HepG2 (cell line): ENCODE results near the gene AXIN1. TPM values are rescaled to one million over a fixed set of nuclear protein-coding genes. Genes with fewer than 3 reads are reported as not detected.

ENCODE experiments used
- ATAC-seq: fragments of 200-7000 bp; cut with Tn5 transposase; 3 replicates; pipeline ENCODE4 v1.9.1; 2020; ENCODE audit warnings: mild to moderate bottlenecking, moderate library complexity
- BruUV-seq: library from RNA; stranded (reverse); fragments of 400-500 nt; replicated peaks from 2 replicates; lab custom pipeline; 2021; lab: Mats Ljungman, UMichigan
- CTCF ChIA-PET: fragments of 300-600 bp; formaldehyde crosslinking; extraction: SDS; loops from one replicate; lab custom pipeline; 2021; ENCODE audit warnings: low total read pairs, inconsistent platforms, low intra/inter-chr PET ratio; lab: Yijun Ruan, JAX
- POLR2A ChIA-PET: fragments of 350-600 bp; sonication (Branson Sonifier 250); formaldehyde crosslinking; loops from one replicate; lab custom pipeline; 2020; ENCODE audit warnings: antibody characterized with exemption, inconsistent platforms; lab: Yijun Ruan, JAX
- DNase-seq: peaks from one replicate; pipeline ENCODE4 v3.0.0-alpha.2; 2015; ENCODE audit warnings: low spot score
- FAIRE-seq: peaks from 3 replicates; lab custom pipeline; 2011; peaks lifted over from hg19 to GRCh38; lab: Jason Lieb, UNC
- H2AFZ ChIP-seq: one replicate; pipeline ENCODE4 v1.6.1; 2011; ENCODE audit warnings: low read length, inconsistent platforms
- H3K27ac ChIP-seq: fragments of 300-600 bp; 3 replicates; pipeline ENCODE4 v1.8.0; 2011; ENCODE audit warnings: mixed run types, mild to moderate bottlenecking, mixed read lengths, low read length, inconsistent platforms; ENCODE audit not compliant: insufficient read depth; ENCODE audit errors: extremely low read length
- H3K27me3 ChIP-seq, 2 experiments: fragments of 200-600 bp in 1 of 2; 2 replicates in 1 of 2; 3 replicates in 1 of 2; pipeline versions ENCODE4 v1.6.0 to v1.8.0; 2011; ENCODE audit warnings: low read length in 2 of 2, mild to moderate bottlenecking in 2 of 2, moderate library complexity in 2 of 2, inconsistent platforms in 1 of 2; ENCODE audit not compliant: insufficient read depth in 2 of 2, control insufficient read depth in 1 of 2
- H3K36me3 ChIP-seq, 2 experiments: fragments of 200-600 bp in 1 of 2; replicated peaks in 1 of 2; 2 replicates in 1 of 2; 3 replicates in 1 of 2; pipeline versions ENCODE4 v1.5.1 to v1.8.0; 2011; ENCODE audit warnings: low read length in 2 of 2, inconsistent platforms in 1 of 2; ENCODE audit not compliant: insufficient read depth in 2 of 2, control insufficient read depth in 1 of 2
- H3K4me1 ChIP-seq: 2 replicates; pipeline ENCODE4 v1.5.1; 2012; ENCODE audit warnings: low read length, inconsistent platforms; ENCODE audit not compliant: insufficient read depth
- H3K4me2 ChIP-seq: 2 replicates; pipeline ENCODE4 v1.6.0; 2011; ENCODE audit warnings: low read depth, low read length, inconsistent platforms
- H3K4me3 ChIP-seq, 3 experiments: fragments of 200-600 bp in 1 of 3; sonication (generic), shearing (Covaris generic) in 1 of 3; replicated peaks in 1 of 3; 2 replicates each; pipeline ENCODE4 v1.5.1; 2011 to 2016; ENCODE audit warnings: low read length in 3 of 3, inconsistent platforms in 2 of 3, low read depth in 2 of 3, mild to moderate bottlenecking in 2 of 3, control low read depth in 1 of 3, mixed read lengths in 1 of 3; ENCODE audit not compliant: insufficient read depth in 1 of 3
- H3K79me2 ChIP-seq: one replicate; pipeline ENCODE4 v1.6.1; 2011; ENCODE audit warnings: low read length, inconsistent platforms; ENCODE audit not compliant: insufficient read depth
- H3K9ac ChIP-seq: 2 replicates; pipeline ENCODE4 v1.6.0; 2011; ENCODE audit warnings: mild to moderate bottlenecking, low read depth, low read length, inconsistent platforms; ENCODE audit not compliant: insufficient read depth
- H3K9me3 ChIP-seq: 2 replicates; pipeline ENCODE4 v1.5.1; 2012; ENCODE audit warnings: mild to moderate bottlenecking, low read length
- H4K20me1 ChIP-seq: 2 replicates; pipeline ENCODE4 v1.6.0; 2011; ENCODE audit warnings: inconsistent platforms, mild to moderate bottlenecking, low read length, moderate library complexity; ENCODE audit not compliant: insufficient read depth
- ELF4 ChIP-seq: sonication (generic); formaldehyde crosslinking; IDR thresholded peaks from 2 replicates; pipeline ENCODE4 v1.5.0; 2020; ENCODE audit warnings: missing genetic modification reagents, mild to moderate bottlenecking, moderate library complexity, borderline replicate concordance
- HNF4G ChIP-seq, 2 experiments: sonication (generic) in 1 of 2; formaldehyde crosslinking in 1 of 2; IDR thresholded peaks; 2 replicates each; pipeline versions ENCODE4 v1.4.0 to v1.6.1; 2011 to 2020; ENCODE audit warnings: borderline replicate concordance in 2 of 2, low read depth in 2 of 2, mild to moderate bottlenecking in 2 of 2, low read length in 1 of 2, missing genetic modification reagents in 1 of 2, moderate library complexity in 1 of 2
- LCORL ChIP-seq, 2 experiments: fragments of 450-650 bp in 1 of 2; sonication (generic) in 1 of 2; formaldehyde crosslinking in 1 of 2; IDR thresholded peaks; 2 replicates each; pipeline versions ENCODE4 v1.5.0 to v1.6.1; 2017 to 2020; ENCODE audit warnings: antibody characterized with exemption in 1 of 2, missing genetic modification reagents in 1 of 2
- NBN ChIP-seq: fragments of 450-650 bp; conservative IDR thresholded peaks from 2 replicates; pipeline ENCODE4 v1.6.1; 2017
- NCOR1 ChIP-seq: fragments of 200-600 bp; sonication (generic); IDR thresholded peaks from 2 replicates; pipeline ENCODE4 v1.7.0; 2017; ENCODE audit warnings: antibody characterized with exemption, low read length, borderline replicate concordance
- RBFOX2 ChIP-seq: fragments of 200-400 bp; formaldehyde crosslinking; IDR thresholded peaks from 2 replicates; pipeline ENCODE4 v1.6.1; 2017; ENCODE audit warnings: low read depth, mild to moderate bottlenecking, low read length
- SNAPC2 ChIP-seq: sonication (generic); formaldehyde crosslinking; IDR thresholded peaks from 2 replicates; pipeline ENCODE4 v1.8.1; 2022; ENCODE audit warnings: mild to moderate bottlenecking, missing genetic modification reagents
- SRF ChIP-seq: IDR thresholded peaks from 2 replicates; pipeline ENCODE4 v1.6.1; 2011; ENCODE audit warnings: mild to moderate bottlenecking, low read depth, low read length, moderate library complexity
- ZFP90 ChIP-seq: sonication (generic); formaldehyde crosslinking; IDR thresholded peaks from 2 replicates; pipeline ENCODE4 v1.8.0; 2022; ENCODE audit warnings: missing genetic modification reagents, mild to moderate bottlenecking, inconsistent platforms, borderline replicate concordance
- ZFY ChIP-seq: sonication (generic); formaldehyde crosslinking; IDR thresholded peaks from 2 replicates; pipeline ENCODE4 v1.4.0; 2020; ENCODE audit warnings: missing genetic modification reagents
- ZNF180 ChIP-seq: sonication (generic); formaldehyde crosslinking; IDR thresholded peaks from 2 replicates; pipeline ENCODE4 v1.4.0; 2020; ENCODE audit warnings: low read depth, missing genetic modification reagents, borderline replicate concordance
- ZNF549 ChIP-seq: sonication (generic); formaldehyde crosslinking; IDR thresholded peaks from 2 replicates; pipeline ENCODE4 v1.5.0; 2020; ENCODE audit warnings: missing genetic modification reagents
- ZNF607 ChIP-seq: sonication (generic); formaldehyde crosslinking; IDR thresholded peaks from 2 replicates; pipeline ENCODE4 v1.5.1; 2020; ENCODE audit warnings: missing genetic modification reagents, mild to moderate bottlenecking, borderline replicate concordance
- whole genome bisulfite sequencing: methylation state at CpG from one replicate; pipeline ENCODE4 v1.1.6; 2017; ENCODE audit warnings: low lambda C conversion rate; 5-methylcytosine and 5-hydroxymethylcytosine counted together
- in situ Hi-C: cut with HindIII; loops from 2 replicates; pipeline ENCODE4 v1.10.0; 2017; ENCODE audit warnings: low pct_unique_long_range_greater_than_20kb; ENCODE audit not compliant: extremely low pct_ligation_motif_present
- intact Hi-C: fragments of 100-400 bp; cut with micrococcal nuclease; formaldehyde crosslinking; loops from one replicate; pipeline ENCODE4 v1.10.0; 2022; ENCODE audit not compliant: unreplicated experiment
- polyA plus RNA-seq, 8 experiments: library from polyadenylated mRNA; depleted of rRNA in 3 of 8; stranded (reverse) in 7 of 8; unstranded in 1 of 8; fragments of >200 nt; fragmentation: Illumina TruSeq in 4 of 8; extraction: Trizol in 4 of 8; gene quantifications; 2 replicates each; pipeline versions ENCODE4 v1.2.1 to v1.2.3, GENCODE V29; 2011 to 2016; ENCODE audit warnings: low read depth in 4 of 8, missing spikeins in 1 of 8, mixed read lengths in 1 of 8; ENCODE audit not compliant: insufficient read depth in 1 of 8
- total RNA-seq, 5 experiments: library from RNA; depleted of rRNA; stranded (reverse); fragments of >200 nt; fragmentation: Illumina TruSeq; extraction: Trizol; gene quantifications; 2 replicates each; pipeline ENCODE4 v1.2.3, GENCODE V29; 2016; ENCODE audit warnings: low read depth in 1 of 5
- TF ChIP-seq, protein P1 (sequence below): sonication (generic); formaldehyde crosslinking; IDR thresholded peaks from 2 replicates; pipeline ENCODE4 v1.4.0; 2020; ENCODE audit warnings: missing genetic modification reagents
- TF ChIP-seq, protein P2 (sequence below): sonication (generic); formaldehyde crosslinking; IDR thresholded peaks from 2 replicates; pipeline ENCODE4 v1.5.0; 2020; ENCODE audit warnings: mild to moderate bottlenecking, missing genetic modification reagents
- TF ChIP-seq, protein P3 (sequence below): sonication (generic); formaldehyde crosslinking; IDR thresholded peaks from 2 replicates; pipeline ENCODE4 v1.4.0; 2020; ENCODE audit warnings: mild to moderate bottlenecking, missing genetic modification reagents

AXIN1 gene
- total and polyA plus RNA-seq, 2 of the 13 experiments (the other 11 are each of a cell fraction or from before 2014, with no cell fraction given), result 24.0 to 26.0 TPM

DNA sequence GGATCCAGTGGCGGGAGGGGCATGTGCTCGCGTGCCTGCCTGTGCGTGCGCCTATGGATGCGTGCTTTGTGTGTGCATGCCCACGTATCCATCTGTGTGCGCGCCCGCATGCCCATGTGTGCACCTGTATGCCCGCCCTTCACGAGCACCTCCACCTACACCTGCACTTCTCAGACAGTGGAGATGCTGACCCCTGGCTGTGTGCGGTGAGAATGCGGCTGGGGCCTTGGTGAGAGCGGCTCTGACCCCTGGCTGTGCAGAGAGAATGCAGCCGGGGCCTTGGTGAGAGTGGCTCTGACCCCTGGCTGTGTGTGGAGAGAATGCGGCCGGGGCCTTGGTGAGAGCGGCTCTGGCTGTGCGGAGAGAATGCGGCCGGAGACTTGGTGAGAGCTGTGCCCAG lies 33.9 kb downstream of the AXIN1 start (continued):
- TF ChIP-seq HNF4G (IDR thresholded peaks at IDR 0.05; ENCODE audit: borderline replicate concordance, low read depth, low read length), result no peak
- no peak for TF ChIP-seq HNF4G (CRISPR knock-in tag; IDR thresholded peaks at IDR 0.05; ENCODE audit: borderline replicate concordance, low read depth)

DNA sequence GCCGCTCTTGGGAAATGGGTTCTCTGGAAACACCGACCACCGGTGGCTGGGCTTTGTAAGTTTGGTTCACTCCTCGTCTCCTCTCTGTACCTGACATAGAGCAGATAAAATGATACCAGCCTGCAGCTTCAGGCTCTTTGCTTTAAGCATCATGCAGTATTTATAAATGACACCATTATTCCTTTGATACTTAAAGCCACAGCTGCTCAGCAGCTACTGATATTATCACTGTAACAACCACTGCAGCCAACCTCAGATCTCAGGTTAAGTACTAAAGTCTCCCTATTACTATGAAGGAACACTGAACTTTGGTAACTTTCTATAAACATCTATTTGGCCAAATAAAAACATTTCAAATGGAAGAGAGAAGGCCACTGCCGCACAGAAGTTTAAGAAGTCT lies 34.9 kb downstream of the AXIN1 start:
- Histone ChIP-seq H3K9me3 (no peaks in the 10 kb centered on the region), H3K79me2 (peaks cover 64% of the 10 kb centered on the region), H3K9ac (no peak overlapping the region), H3K27ac (no peak overlapping the region), H3K4me1 (no peaks in the 10 kb centered on the region), H4K20me1 (peaks cover 43% of the 10 kb centered on the region; the same call in 1 of the 2 replicates), H2AFZ (no peak overlapping the region), H3K4me3 (no peak overlapping the region), H3K4me2 (no peak overlapping the region), H3K27me3 (no peaks in the 10 kb centered on the region), H3K36me3 (peaks cover 31 to 66% of the 10 kb centered on the region in 2 experiments; a peak in 4 of 5 replicates)
- in situ Hi-C loops, result no loop called here
- 97% methylated on average over 5 of the region's 5 CpGs for WGBS
- FAIRE-seq, result no peak
- intact Hi-C loops, result no loop called here
- DNase-seq, result no peak
- CTCF ChIA-PET, result no interaction called here
- ATAC-seq, result no peak
- BruUV-seq, result no TSS peak
- POLR2A ChIA-PET, result no interaction called here
- TF ChIP-seq LCORL (IDR thresholded peaks at IDR 0.05), result no peak
- no peak for TF ChIP-seq LCORL (CRISPR knock-in tag; IDR thresholded peaks at IDR 0.05)
- no peak for TF ChIP-seq ZNF549
- TF ChIP-seq NCOR1, result no peak
- TF ChIP-seq ZFY, result no peak
- TF ChIP-seq SRF, result no peak
- TF ChIP-seq ZNF180, result no peak
- TF ChIP-seq ELF4 (CRISPR knock-in tag), result no peak
- no peak for TF ChIP-seq SNAPC2
- TF ChIP-seq, protein P1, sequence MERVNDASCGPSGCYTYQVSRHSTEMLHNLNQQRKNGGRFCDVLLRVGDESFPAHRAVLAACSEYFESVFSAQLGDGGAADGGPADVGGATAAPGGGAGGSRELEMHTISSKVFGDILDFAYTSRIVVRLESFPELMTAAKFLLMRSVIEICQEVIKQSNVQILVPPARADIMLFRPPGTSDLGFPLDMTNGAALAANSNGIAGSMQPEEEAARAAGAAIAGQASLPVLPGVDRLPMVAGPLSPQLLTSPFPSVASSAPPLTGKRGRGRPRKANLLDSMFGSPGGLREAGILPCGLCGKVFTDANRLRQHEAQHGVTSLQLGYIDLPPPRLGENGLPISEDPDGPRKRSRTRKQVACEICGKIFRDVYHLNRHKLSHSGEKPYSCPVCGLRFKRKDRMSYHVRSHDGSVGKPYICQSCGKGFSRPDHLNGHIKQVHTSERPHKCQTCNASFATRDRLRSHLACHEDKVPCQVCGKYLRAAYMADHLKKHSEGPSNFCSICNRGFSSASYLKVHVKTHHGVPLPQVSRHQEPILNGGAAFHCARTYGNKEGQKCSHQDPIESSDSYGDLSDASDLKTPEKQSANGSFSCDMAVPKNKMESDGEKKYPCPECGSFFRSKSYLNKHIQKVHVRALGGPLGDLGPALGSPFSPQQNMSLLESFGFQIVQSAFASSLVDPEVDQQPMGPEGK (CRISPR knock-in tag), result no peak
- no peak for TF ChIP-seq RBFOX2
- TF ChIP-seq, protein P2, sequence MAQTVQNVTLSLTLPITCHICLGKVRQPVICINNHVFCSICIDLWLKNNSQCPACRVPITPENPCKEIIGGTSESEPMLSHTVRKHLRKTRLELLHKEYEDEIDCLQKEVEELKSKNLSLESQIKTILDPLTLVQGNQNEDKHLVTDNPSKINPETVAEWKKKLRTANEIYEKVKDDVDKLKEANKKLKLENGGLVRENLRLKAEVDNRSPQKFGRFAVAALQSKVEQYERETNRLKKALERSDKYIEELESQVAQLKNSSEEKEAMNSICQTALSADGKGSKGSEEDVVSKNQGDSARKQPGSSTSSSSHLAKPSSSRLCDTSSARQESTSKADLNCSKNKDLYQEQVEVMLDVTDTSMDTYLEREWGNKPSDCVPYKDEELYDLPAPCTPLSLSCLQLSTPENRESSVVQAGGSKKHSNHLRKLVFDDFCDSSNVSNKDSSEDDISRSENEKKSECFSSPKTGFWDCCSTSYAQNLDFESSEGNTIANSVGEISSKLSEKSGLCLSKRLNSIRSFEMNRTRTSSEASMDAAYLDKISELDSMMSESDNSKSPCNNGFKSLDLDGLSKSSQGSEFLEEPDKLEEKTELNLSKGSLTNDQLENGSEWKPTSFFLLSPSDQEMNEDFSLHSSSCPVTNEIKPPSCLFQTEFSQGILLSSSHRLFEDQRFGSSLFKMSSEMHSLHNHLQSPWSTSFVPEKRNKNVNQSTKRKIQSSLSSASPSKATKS (CRISPR knock-in tag), result no peak
- no peak for TF ChIP-seq NBN
- TF ChIP-seq, protein P3, sequence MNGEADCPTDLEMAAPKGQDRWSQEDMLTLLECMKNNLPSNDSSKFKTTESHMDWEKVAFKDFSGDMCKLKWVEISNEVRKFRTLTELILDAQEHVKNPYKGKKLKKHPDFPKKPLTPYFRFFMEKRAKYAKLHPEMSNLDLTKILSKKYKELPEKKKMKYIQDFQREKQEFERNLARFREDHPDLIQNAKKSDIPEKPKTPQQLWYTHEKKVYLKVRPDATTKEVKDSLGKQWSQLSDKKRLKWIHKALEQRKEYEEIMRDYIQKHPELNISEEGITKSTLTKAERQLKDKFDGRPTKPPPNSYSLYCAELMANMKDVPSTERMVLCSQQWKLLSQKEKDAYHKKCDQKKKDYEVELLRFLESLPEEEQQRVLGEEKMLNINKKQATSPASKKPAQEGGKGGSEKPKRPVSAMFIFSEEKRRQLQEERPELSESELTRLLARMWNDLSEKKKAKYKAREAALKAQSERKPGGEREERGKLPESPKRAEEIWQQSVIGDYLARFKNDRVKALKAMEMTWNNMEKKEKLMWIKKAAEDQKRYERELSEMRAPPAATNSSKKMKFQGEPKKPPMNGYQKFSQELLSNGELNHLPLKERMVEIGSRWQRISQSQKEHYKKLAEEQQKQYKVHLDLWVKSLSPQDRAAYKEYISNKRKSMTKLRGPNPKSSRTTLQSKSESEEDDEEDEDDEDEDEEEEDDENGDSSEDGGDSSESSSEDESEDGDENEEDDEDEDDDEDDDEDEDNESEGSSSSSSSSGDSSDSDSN (CRISPR knock-in tag), result no peak
- TF ChIP-seq ZFP90 (CRISPR knock-in tag), result no peak
- no peak for TF ChIP-seq ZNF607
